HFFc6 (cell line): Measurements from ENCODE around the gene SLC39A11. TPM values are rescaled to one million over a fixed set of nuclear protein-coding genes. Genes with fewer than 3 reads are reported as not detected.

Experiments used
- DNase-seq: peaks from one replicate; pipeline ENCODE4 v3.0.0-alpha.2; 2018
- H3K27ac Mint-ChIP-seq: 2 replicates; pipeline ENCODE4 v1.8.0; 2020; ENCODE audit warnings: mild to moderate bottlenecking, mixed read lengths
- H3K27me3 Mint-ChIP-seq: 2 replicates; pipeline ENCODE4 v1.8.0; 2021; ENCODE audit warnings: mild to moderate bottlenecking, moderate library complexity, mixed read lengths; ENCODE audit not compliant: insufficient read depth
- H3K36me3 Mint-ChIP-seq: 2 replicates; pipeline ENCODE4 v1.8.0; 2021; ENCODE audit warnings: low read depth, mixed read lengths
- H3K4me1 Mint-ChIP-seq: 2 replicates; pipeline ENCODE4 v1.8.0; 2020; ENCODE audit warnings: low read depth, mixed read lengths
- H3K4me3 Mint-ChIP-seq: 2 replicates; pipeline ENCODE4 v1.8.0; 2020; ENCODE audit warnings: mild to moderate bottlenecking, moderate library complexity, mixed read lengths
- H3K9me3 Mint-ChIP-seq: 2 replicates; pipeline ENCODE4 v1.8.0; 2020; ENCODE audit warnings: mild to moderate bottlenecking, mixed read lengths
- total RNA-seq, 6 experiments: library from RNA; stranded (reverse); fragmentation: NEBNext Ultra II Directional; extraction: Animal tissue kit (Norgen Biotek cat#: 25700); gene quantifications; 2 replicates in 1 of 6; 3 replicates in 5 of 6; pipeline ENCODE4 v1.2.3, GENCODE V29; 2021
- TF ChIP-seq, protein P1 (sequence below): fragments of 200-600 bp; sonication (generic); IDR thresholded peaks from 2 replicates; pipeline ENCODE4 v1.5.0; 2021; ENCODE audit warnings: antibody characterized with exemption, mild to moderate bottlenecking

SLC39A11 gene
- total RNA-seq, 6 experiments from 2014 or later: 29.7 to 40.6 (median 34.9) TPM

DNA sequence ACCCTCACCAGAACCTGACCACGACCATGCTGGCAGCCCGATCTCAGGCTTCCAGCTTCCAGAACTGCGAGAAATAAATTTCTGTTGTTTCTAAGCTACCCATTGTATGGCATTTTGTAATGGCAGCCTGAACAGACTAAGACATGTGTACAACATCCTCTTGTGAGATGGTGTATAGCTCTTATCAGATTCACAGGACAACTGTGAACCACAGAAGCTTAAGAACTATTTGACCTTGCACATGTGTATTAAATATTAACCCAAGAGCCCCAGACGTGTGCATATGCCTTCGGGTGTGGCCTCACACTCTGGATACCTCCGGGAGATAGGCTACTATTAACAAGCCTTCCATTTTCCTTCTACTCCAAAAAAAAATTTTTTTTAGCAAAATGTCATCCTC is 248.9 kb downstream of the SLC39A11 start:
- no peak overlapping the region for H3K27ac Mint-ChIP-seq
- H3K4me3 Mint-ChIP-seq: no peak overlapping the region
- H3K4me1 Mint-ChIP-seq: peaks cover 2% of the 10 kb centered on the region; the same call in 1 of the 2 replicates
- no peak for DNase-seq
- TF ChIP-seq, protein P1, sequence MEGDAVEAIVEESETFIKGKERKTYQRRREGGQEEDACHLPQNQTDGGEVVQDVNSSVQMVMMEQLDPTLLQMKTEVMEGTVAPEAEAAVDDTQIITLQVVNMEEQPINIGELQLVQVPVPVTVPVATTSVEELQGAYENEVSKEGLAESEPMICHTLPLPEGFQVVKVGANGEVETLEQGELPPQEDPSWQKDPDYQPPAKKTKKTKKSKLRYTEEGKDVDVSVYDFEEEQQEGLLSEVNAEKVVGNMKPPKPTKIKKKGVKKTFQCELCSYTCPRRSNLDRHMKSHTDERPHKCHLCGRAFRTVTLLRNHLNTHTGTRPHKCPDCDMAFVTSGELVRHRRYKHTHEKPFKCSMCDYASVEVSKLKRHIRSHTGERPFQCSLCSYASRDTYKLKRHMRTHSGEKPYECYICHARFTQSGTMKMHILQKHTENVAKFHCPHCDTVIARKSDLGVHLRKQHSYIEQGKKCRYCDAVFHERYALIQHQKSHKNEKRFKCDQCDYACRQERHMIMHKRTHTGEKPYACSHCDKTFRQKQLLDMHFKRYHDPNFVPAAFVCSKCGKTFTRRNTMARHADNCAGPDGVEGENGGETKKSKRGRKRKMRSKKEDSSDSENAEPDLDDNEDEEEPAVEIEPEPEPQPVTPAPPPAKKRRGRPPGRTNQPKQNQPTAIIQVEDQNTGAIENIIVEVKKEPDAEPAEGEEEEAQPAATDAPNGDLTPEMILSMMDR: no peak
- H3K27me3 Mint-ChIP-seq: peaks cover 2% of the 10 kb centered on the region; the same call in 1 of the 2 replicates
- H3K9me3 Mint-ChIP-seq: peaks cover 13% of the 10 kb centered on the region
- H3K36me3 Mint-ChIP-seq: peaks cover 25% of the 10 kb centered on the region

GRCh38 chr17:72840019-72840418 is 252.5 kb downstream of the SLC39A11 start:
- peaks cover 14% of the 10 kb centered on the region for H3K9me3 Mint-ChIP-seq
- no peak overlapping the region for H3K4me3 Mint-ChIP-seq
- no peak for DNase-seq
- peaks cover 22% of the 10 kb centered on the region for H3K36me3 Mint-ChIP-seq
- TF ChIP-seq, protein P1: no peak
- no peak overlapping the region for H3K27ac Mint-ChIP-seq
- peaks cover 7% of the 10 kb centered on the region; the same call in 1 of the 2 replicates for H3K4me1 Mint-ChIP-seq
- H3K27me3 Mint-ChIP-seq: peaks cover 2% of the 10 kb centered on the region; the same call in 1 of the 2 replicates

DNA sequence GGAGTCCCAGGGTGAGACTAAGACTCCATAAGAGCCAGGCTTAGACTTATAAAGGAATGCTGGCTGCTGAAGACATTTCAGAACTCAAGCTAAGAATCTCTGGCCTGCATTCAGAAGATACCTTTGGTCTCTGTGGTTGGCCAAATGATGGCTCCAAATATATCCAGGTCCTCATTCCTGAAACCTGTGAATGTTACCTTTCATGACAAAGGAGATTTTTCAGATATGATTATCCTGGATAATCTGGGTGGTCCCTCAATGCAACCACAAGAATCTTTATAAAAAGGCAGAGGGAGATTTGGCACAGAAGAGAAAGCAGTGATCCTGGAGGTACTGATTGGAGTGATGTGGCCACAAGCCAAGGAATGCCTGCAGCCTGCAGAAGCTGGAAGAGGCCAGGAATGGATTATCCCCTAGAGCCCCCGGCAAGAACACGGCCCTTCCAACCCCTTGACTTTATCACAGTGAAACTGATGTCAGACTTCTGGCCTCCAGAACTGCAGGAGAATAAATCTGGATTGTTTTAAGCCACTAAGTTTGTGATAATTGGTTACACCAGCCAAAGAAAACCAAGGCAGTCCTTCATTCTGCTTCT is 253.3 kb downstream of the SLC39A11 start:
- peaks cover 2% of the 10 kb centered on the region; the same call in 1 of the 2 replicates for H3K27me3 Mint-ChIP-seq
- TF ChIP-seq, protein P1: no peak
- no peak for DNase-seq
- peaks cover 7% of the 10 kb centered on the region; the same call in 1 of the 2 replicates for H3K4me1 Mint-ChIP-seq
- peaks cover 18% of the 10 kb centered on the region for H3K36me3 Mint-ChIP-seq
- H3K27ac Mint-ChIP-seq: no peak overlapping the region
- no peak overlapping the region for H3K4me3 Mint-ChIP-seq
- H3K9me3 Mint-ChIP-seq: peaks cover 14% of the 10 kb centered on the region

- H3K27ac Mint-ChIP-seq: no peak overlapping the region; the same call in 1 of the 2 replicates
- H3K36me3 Mint-ChIP-seq: peaks cover 12% of the 10 kb centered on the region
- peaks cover 7% of the 10 kb centered on the region; the same call in 1 of the 2 replicates for H3K4me1 Mint-ChIP-seq
- peaks cover 14% of the 10 kb centered on the region for H3K9me3 Mint-ChIP-seq
- H3K4me3 Mint-ChIP-seq: no peak overlapping the region
- no peak for DNase-seq
- peaks cover 2% of the 10 kb centered on the region; the same call in 1 of the 2 replicates for H3K27me3 Mint-ChIP-seq
- TF ChIP-seq, protein P1: no peak
Measured at GRCh38 chr17:72838581-72838980, 253.9 kb downstream of the SLC39A11 start.

- peaks cover 7% of the 10 kb centered on the region; the same call in 1 of the 2 replicates for H3K4me1 Mint-ChIP-seq
Measured at GRCh38 chr17:72838068-72838467, 254.4 kb downstream of the SLC39A11 start.

More at GRCh38 chr17:72838068-72838467, 254.4 kb downstream of the SLC39A11 start:
- Mint-ChIP-seq H3K27me3 (peaks cover 2% of the 10 kb centered on the region; the same call in 1 of the 2 replicates), H3K4me3 (no peak overlapping the region), H3K36me3 (peaks cover 12% of the 10 kb centered on the region), H3K27ac (no peak overlapping the region), H3K9me3 (peaks cover 14% of the 10 kb centered on the region)
- TF ChIP-seq, protein P1: no peak
- no peak for DNase-seq
